K562 (cell line): ENCODE results near the gene APC. TPM values are rescaled to one million over a fixed set of nuclear protein-coding genes. Genes with fewer than 3 reads are reported as not detected.

Experiments used
- ATAC-seq: fragments of 200-7000 bp; cut with Tn5 transposase; 3 replicates; pipeline ENCODE4 v1.9.1; 2020; ENCODE audit warnings: moderate library complexity
- BruUV-seq: library from RNA; stranded (reverse); fragments of 400-500 nt; replicated peaks from 2 replicates; lab custom pipeline; 2021; lab: Mats Ljungman, UMichigan
- CTCF ChIA-PET: fragments of 300-600 bp; formaldehyde crosslinking; extraction: SDS; loops from one replicate; lab custom pipeline; 2021; ENCODE audit warnings: low intra/inter-chr PET ratio; lab: Yijun Ruan, JAX
- POLR2A ChIA-PET: fragments of 300-600, 350-650 bp; sonication (Branson Sonifier 250); formaldehyde crosslinking; extraction: SDS; loops from one replicate; lab custom pipeline; 2021; ENCODE audit warnings: antibody characterized with exemption, inconsistent platforms; lab: Yijun Ruan, JAX
- DNase-seq, 4 experiments: peaks; one replicate each; pipeline versions ENCODE4 v3.0.0 to v3.0.0-alpha.2; 2011 to 2018; ENCODE audit warnings: low spot score in 3 of 4, mixed read lengths in 3 of 4; ENCODE audit errors: extremely low read depth in 1 of 4
- FAIRE-seq: peaks from 2 replicates; lab custom pipeline; 2011; peaks lifted over from hg19 to GRCh38; lab: Jason Lieb, UNC
- H2AFZ ChIP-seq: 2 replicates; pipeline ENCODE4 v1.6.0; 2011; ENCODE audit warnings: low read depth, low read length, control low read depth, inconsistent platforms
- H3K27ac ChIP-seq: fragments of 200-600 bp; 3 replicates; pipeline ENCODE4 v1.8.0; 2011; ENCODE audit warnings: low read depth, mild to moderate bottlenecking, control low read depth, inconsistent platforms, low read length, moderate library complexity, mixed read lengths; ENCODE audit errors: extremely low read depth
- H3K27me3 ChIP-seq, 2 experiments: fragments of 300-600 bp in 1 of 2; 2 replicates in 1 of 2; 3 replicates in 1 of 2; pipeline versions ENCODE4 v1.6.0 to v1.8.0; 2011; ENCODE audit warnings: inconsistent platforms in 2 of 2, low read length in 2 of 2, mild to moderate bottlenecking in 1 of 2, mixed read lengths in 1 of 2, moderate library complexity in 1 of 2; ENCODE audit not compliant: control insufficient read depth in 2 of 2, insufficient read depth in 2 of 2
- H3K36me3 ChIP-seq: fragments of 300-600 bp; 3 replicates; pipeline ENCODE4 v1.8.0; 2011; ENCODE audit warnings: mild to moderate bottlenecking, low read length, inconsistent platforms; ENCODE audit not compliant: control insufficient read depth, insufficient read depth
- H3K4me1 ChIP-seq, 2 experiments: fragments of 200-600 bp in 1 of 2; replicated peaks in 1 of 2; 2 replicates in 1 of 2; 3 replicates in 1 of 2; pipeline versions ENCODE4 v1.5.1 to v1.8.0; 2011; ENCODE audit warnings: inconsistent platforms in 2 of 2, low read length in 2 of 2, mild to moderate bottlenecking in 1 of 2, mixed read lengths in 1 of 2, moderate library complexity in 1 of 2; ENCODE audit not compliant: control insufficient read depth in 2 of 2, insufficient read depth in 2 of 2
- H3K4me2 ChIP-seq: 2 replicates; pipeline ENCODE4 v1.6.1; 2011; ENCODE audit warnings: low read length, control low read depth, inconsistent platforms, mixed read lengths; ENCODE audit not compliant: insufficient read depth
- H3K4me3 ChIP-seq: fragments of 200-600 bp; sonication (generic), shearing (Covaris generic); 2 replicates; pipeline ENCODE4 v1.5.1; 2016; ENCODE audit warnings: control low read depth, inconsistent platforms
- H3K79me2 ChIP-seq: fragments of 200-600 bp; 3 replicates; pipeline ENCODE4 v1.8.0; 2011; ENCODE audit warnings: low read length, inconsistent platforms; ENCODE audit not compliant: control insufficient read depth, insufficient read depth
- H3K9ac ChIP-seq, 2 experiments: 2 replicates each; pipeline versions ENCODE4 v1.6.0 to v1.6.1; 2011; ENCODE audit warnings: low read depth in 2 of 2, low read length in 2 of 2, control low read depth in 1 of 2, inconsistent platforms in 1 of 2, mild to moderate bottlenecking in 1 of 2, mixed read lengths in 1 of 2; ENCODE audit not compliant: insufficient read depth in 1 of 2
- H3K9me1 ChIP-seq: one replicate; pipeline ENCODE4 v1.6.0; 2011; ENCODE audit warnings: inconsistent platforms, mild to moderate bottlenecking, low read length, moderate library complexity; ENCODE audit not compliant: control insufficient read depth, insufficient read depth
- H3K9me3 ChIP-seq: replicated peaks from 2 replicates; pipeline ENCODE4 v1.5.1; 2011; ENCODE audit warnings: low read depth, low read length, inconsistent platforms; ENCODE audit not compliant: control insufficient read depth, insufficient read depth
- H4K20me1 ChIP-seq: replicated peaks from 2 replicates; pipeline ENCODE4 v1.6.1; 2011; ENCODE audit warnings: low read length, inconsistent platforms, mixed read lengths; ENCODE audit not compliant: control insufficient read depth, insufficient read depth
- DPF2 ChIP-seq: fragments of 450-650 bp; IDR thresholded peaks from 2 replicates; pipeline ENCODE4 v1.6.1; 2016
- ERF ChIP-seq: fragments of 450-650 bp; formaldehyde crosslinking; IDR thresholded peaks from 2 replicates; pipeline ENCODE4 v1.4.0; 2020; ENCODE audit warnings: mild to moderate bottlenecking, mixed read lengths
- HDAC2 ChIP-seq: fragments of 450-650 bp; IDR thresholded peaks from 2 replicates; pipeline ENCODE4 v1.6.1; 2016; ENCODE audit warnings: mild to moderate bottlenecking
- HNRNPL ChIP-seq: fragments of 200-400 bp; formaldehyde crosslinking; IDR thresholded peaks from 2 replicates; pipeline ENCODE4 v1.6.1; 2017; ENCODE audit warnings: low read depth, mild to moderate bottlenecking, low read length
- KLF6 ChIP-seq: fragments of 250-450 bp; sonication (Bioruptor Pico); IDR thresholded peaks from 2 replicates; pipeline ENCODE4 v1.4.0; 2020; ENCODE audit warnings: mild to moderate bottlenecking, moderate library complexity, borderline replicate concordance
- MAFF ChIP-seq: IDR thresholded peaks from 2 replicates; pipeline ENCODE4 v1.6.1; 2012; ENCODE audit warnings: low read length, improper control_type of control experiment
- RB1 ChIP-seq: fragments of 450-650 bp; IDR thresholded peaks from 2 replicates; pipeline ENCODE4 v1.6.1; 2017; ENCODE audit warnings: low read depth, mild to moderate bottlenecking
- RBM14 ChIP-seq: fragments of 200-400 bp; formaldehyde crosslinking; IDR thresholded peaks from 2 replicates; pipeline ENCODE4 v1.6.1; 2018; ENCODE audit warnings: low read depth, mild to moderate bottlenecking, low read length, moderate library complexity, borderline replicate concordance; ENCODE audit not compliant: insufficient read depth
- RCOR1 ChIP-seq, 2 experiments: IDR thresholded peaks; 2 replicates each; pipeline ENCODE4 v1.6.1; 2012; ENCODE audit warnings: low read depth in 2 of 2, low read length in 2 of 2, borderline replicate concordance in 1 of 2, improper control_type of control experiment in 1 of 2
- SAFB ChIP-seq: fragments of 200-400 bp; formaldehyde crosslinking; IDR thresholded peaks from 2 replicates; pipeline ENCODE4 v1.6.1; 2017; ENCODE audit warnings: low read depth, low read length, borderline replicate concordance
- SMAD2 ChIP-seq: fragments of 150-350 bp; IDR thresholded peaks from 2 replicates; pipeline ENCODE4 v1.6.1; 2014; ENCODE audit warnings: low read depth, mild to moderate bottlenecking, low read length
- ZNF77 ChIP-seq: fragments of 250-450 bp; sonication (Bioruptor Pico); IDR thresholded peaks from 2 replicates; pipeline ENCODE4 v1.5.0; 2020
- WGBS: fragments of 100-300 bp; shearing (Covaris generic); methylation state at CpG from one replicate; pipeline ENCODE4 v1.1.6; 2016; ENCODE audit warnings: low coverage, mixed read lengths; ENCODE audit not compliant: insufficient coverage; ENCODE audit errors: missing lambda C conversion rate; 5-methylcytosine and 5-hydroxymethylcytosine counted together
- in situ Hi-C: fragments of 300-500 bp; cut with MboI; formaldehyde crosslinking; loops from 4 replicates; pipeline ENCODE4 v1.15.0; 2018; ENCODE audit warnings: inconsistent platforms, mixed read lengths
- intact Hi-C: fragments of 100-400 bp; cut with micrococcal nuclease; formaldehyde crosslinking; loops from 2 replicates; pipeline ENCODE4 v1.14.2; 2022
- polyA plus RNA-seq, 8 experiments: library from polyadenylated mRNA; depleted of rRNA in 4 of 8; stranded (reverse) in 5 of 8; unstranded in 3 of 8; fragments of >200 nt; fragmentation: Nextera tagmentation in 2 of 8; fragmentation: Illumina TruSeq in 1 of 8; extraction: Ambion mirVana in 2 of 8; extraction: Trizol in 1 of 8; gene quantifications; 2 replicates each; pipeline versions ENCODE4 v1.2.1 to v1.2.3, GENCODE V29; 2011 to 2014; ENCODE audit warnings: inconsistent platforms in 1 of 8, missing spikeins in 1 of 8
- total RNA-seq, 7 experiments: library from RNA; depleted of rRNA in 6 of 7; stranded (reverse); fragments of >200 nt in 6 of 7; fragmentation: Illumina TruSeq in 2 of 7; extraction: Trizol in 2 of 7; gene quantifications; 2 replicates each; pipeline versions ENCODE4 v1.2.1 to v1.2.3, GENCODE V29; 2011 to 2021; ENCODE audit warnings: low replicate concordance in 1 of 7
- TF ChIP-seq, protein P1 (sequence below): fragments of 250-450 bp; sonication (Bioruptor Pico); IDR thresholded peaks from 2 replicates; pipeline ENCODE4 v1.5.0; 2021; ENCODE audit warnings: mild to moderate bottlenecking, borderline replicate concordance
- TF ChIP-seq, protein P2 (sequence below), 2 experiments: fragments of 450-650 bp in 1 of 2; sonication (generic) in 1 of 2; formaldehyde crosslinking; conservative IDR thresholded peaks; 2 replicates each; pipeline versions ENCODE4 v1.4.0 to v1.8.1; 2020 to 2022; ENCODE audit warnings: mild to moderate bottlenecking in 1 of 2, missing genetic modification reagents in 1 of 2
- TF ChIP-seq, protein P3 (sequence below): sonication (generic); formaldehyde crosslinking; IDR thresholded peaks from 2 replicates; pipeline ENCODE4 v1.8.0; 2022; ENCODE audit warnings: missing genetic modification reagents, mild to moderate bottlenecking, moderate library complexity, borderline replicate concordance
- TF ChIP-seq, protein P4 (sequence below): sonication (generic); formaldehyde crosslinking; IDR thresholded peaks from 2 replicates; pipeline ENCODE4 v1.8.1; 2023; ENCODE audit warnings: mild to moderate bottlenecking, missing genetic modification reagents, moderate library complexity
- TF ChIP-seq, protein P5 (sequence below): fragments of 450-650 bp; IDR thresholded peaks from 2 replicates; pipeline ENCODE4 v1.6.1; 2016

The APC gene
- total and polyA plus RNA-seq, 9 of the 15 experiments (the other 6 are each of a cell fraction or from before 2014, with no cell fraction given): 5.7 to 29.5 (median 15.4) TPM

DNA sequence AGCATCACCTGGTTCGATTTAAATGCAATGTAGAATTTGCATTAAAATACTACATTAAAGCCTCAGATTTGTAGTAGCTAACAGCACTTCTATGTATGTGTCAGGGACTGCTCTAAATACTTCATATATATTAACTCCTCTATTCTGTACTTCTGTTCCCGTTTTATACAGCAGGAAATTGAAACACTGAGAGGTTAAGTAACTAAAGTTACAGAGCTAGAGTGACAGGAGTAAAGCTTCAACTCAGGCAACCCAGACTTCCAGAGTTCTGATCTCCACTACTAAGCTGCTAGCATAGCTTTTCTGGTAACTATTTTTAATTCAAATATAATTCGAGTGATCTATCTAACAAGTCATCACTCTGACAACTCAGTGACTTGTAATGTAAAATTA is 619 bp upstream of the APC start:
- ATAC-seq: peak; percentile 1; the same call in 1 of the 3 replicates
- H3K9me1 ChIP-seq: no peaks in the 10 kb centered on the region
- peak overlapping the region; percentile 79; the same call in 2 of the 3 replicates for H3K27ac ChIP-seq
- intact Hi-C loops (no loop called here), in situ Hi-C loops (no loop called here)
- H3K4me1 ChIP-seq: peaks cover 15 to 20% of the 10 kb centered on the region in 2 experiments
- no peak for FAIRE-seq
- H3K4me3 ChIP-seq: peak overlapping the region; percentile 50
- no peaks in the 10 kb centered on the region for H3K36me3 ChIP-seq
- peak overlapping the region; percentile 93; the same call in 1 of the 2 replicates for H2AFZ ChIP-seq
- WGBS: 0% methylated on average over 3 of the region's 3 CpGs
- H3K9ac ChIP-seq: peak overlapping the region in 1 of 2 experiments; percentile 73; a peak in 2 of 4 replicates
- H3K27me3 ChIP-seq: no peaks in the 10 kb centered on the region
- CTCF ChIA-PET: no interaction called here
- H3K4me2 ChIP-seq: peak overlapping the region; percentile 96
- no peaks in the 10 kb centered on the region for H3K9me3 ChIP-seq
- POLR2A ChIA-PET: interaction anchor here (0.6 to 2.6 kb wide), 9 partner anchors 9 to 223 kb away, joined by 3 to 14 read pairs (median 4); partner anchors contain the start of gene SRP19
- no peaks in the 10 kb centered on the region for H4K20me1 ChIP-seq
- DNase-seq: no peak
- BruUV-seq: no TSS peak
- peaks cover 62% of the 10 kb centered on the region for H3K79me2 ChIP-seq
- TF ChIP-seq HDAC2 (no peak), RB1 (no peak), KLF6 (CRISPR knock-in tag) (no peak), DPF2 (no peak), ERF (CRISPR knock-in tag) (no peak), RCOR1 (IDR thresholded peaks at IDR 0.05; ENCODE audit: borderline replicate concordance in 1 of 2, low read depth in 2 of 2, low read length in 2 of 2) (no peak), MAFF (no peak), SMAD2 (no peak), RBM14 (no peak), ZNF77 (no peak), SAFB (no peak), HNRNPL (no peak)
- TF ChIP-seq, protein P1, sequence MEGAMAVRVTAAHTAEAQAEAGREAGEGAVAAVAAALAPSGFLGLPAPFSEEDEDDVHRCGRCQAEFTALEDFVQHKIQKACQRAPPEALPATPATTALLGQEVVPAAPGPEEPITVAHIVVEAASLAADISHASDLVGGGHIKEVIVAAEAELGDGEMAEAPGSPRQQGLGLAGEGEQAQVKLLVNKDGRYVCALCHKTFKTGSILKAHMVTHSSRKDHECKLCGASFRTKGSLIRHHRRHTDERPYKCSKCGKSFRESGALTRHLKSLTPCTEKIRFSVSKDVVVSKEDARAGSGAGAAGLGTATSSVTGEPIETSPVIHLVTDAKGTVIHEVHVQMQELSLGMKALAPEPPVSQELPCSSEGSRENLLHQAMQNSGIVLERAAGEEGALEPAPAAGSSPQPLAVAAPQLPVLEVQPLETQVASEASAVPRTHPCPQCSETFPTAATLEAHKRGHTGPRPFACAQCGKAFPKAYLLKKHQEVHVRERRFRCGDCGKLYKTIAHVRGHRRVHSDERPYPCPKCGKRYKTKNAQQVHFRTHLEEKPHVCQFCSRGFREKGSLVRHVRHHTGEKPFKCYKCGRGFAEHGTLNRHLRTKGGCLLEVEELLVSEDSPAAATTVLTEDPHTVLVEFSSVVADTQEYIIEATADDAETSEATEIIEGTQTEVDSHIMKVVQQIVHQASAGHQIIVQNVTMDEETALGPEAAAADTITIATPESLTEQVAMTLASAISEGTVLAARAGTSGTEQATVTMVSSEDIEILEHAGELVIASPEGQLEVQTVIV (CRISPR knock-in tag): no peak
- TF ChIP-seq, protein P2, sequence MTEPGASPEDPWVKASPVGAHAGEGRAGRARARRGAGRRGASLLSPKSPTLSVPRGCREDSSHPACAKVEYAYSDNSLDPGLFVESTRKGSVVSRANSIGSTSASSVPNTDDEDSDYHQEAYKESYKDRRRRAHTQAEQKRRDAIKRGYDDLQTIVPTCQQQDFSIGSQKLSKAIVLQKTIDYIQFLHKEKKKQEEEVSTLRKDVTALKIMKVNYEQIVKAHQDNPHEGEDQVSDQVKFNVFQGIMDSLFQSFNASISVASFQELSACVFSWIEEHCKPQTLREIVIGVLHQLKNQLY (CRISPR knock-in tag; conservative IDR thresholded peaks at IDR 0.05): no peak
- TF ChIP-seq, protein P3, sequence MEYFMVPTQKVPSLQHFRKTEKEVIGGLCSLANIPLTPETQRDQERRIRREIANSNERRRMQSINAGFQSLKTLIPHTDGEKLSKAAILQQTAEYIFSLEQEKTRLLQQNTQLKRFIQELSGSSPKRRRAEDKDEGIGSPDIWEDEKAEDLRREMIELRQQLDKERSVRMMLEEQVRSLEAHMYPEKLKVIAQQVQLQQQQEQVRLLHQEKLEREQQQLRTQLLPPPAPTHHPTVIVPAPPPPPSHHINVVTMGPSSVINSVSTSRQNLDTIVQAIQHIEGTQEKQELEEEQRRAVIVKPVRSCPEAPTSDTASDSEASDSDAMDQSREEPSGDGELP: no peak
- TF ChIP-seq, protein P4, sequence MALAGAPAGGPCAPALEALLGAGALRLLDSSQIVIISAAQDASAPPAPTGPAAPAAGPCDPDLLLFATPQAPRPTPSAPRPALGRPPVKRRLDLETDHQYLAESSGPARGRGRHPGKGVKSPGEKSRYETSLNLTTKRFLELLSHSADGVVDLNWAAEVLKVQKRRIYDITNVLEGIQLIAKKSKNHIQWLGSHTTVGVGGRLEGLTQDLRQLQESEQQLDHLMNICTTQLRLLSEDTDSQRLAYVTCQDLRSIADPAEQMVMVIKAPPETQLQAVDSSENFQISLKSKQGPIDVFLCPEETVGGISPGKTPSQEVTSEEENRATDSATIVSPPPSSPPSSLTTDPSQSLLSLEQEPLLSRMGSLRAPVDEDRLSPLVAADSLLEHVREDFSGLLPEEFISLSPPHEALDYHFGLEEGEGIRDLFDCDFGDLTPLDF (CRISPR knock-in tag): no peak
- TF ChIP-seq, protein P5, sequence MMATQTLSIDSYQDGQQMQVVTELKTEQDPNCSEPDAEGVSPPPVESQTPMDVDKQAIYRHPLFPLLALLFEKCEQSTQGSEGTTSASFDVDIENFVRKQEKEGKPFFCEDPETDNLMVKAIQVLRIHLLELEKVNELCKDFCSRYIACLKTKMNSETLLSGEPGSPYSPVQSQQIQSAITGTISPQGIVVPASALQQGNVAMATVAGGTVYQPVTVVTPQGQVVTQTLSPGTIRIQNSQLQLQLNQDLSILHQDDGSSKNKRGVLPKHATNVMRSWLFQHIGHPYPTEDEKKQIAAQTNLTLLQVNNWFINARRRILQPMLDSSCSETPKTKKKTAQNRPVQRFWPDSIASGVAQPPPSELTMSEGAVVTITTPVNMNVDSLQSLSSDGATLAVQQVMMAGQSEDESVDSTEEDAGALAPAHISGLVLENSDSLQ: no peak; the same call in 1 of the 2 replicates
